Karpas-422 (cell line): ENCODE measurements around the gene CDC42EP4. TPM values are rescaled to one million over a fixed set of nuclear protein-coding genes. Genes with fewer than 3 reads are reported as not detected.
"Not testable (repeated sequence)": the region's sequence is repeated elsewhere in the genome, so short reads cannot be mapped to it uniquely, and the experiment has no call there.

Source experiments
- DNase-seq: peaks from one replicate; pipeline ENCODE4 v3.0.0-alpha.2; 2015
- H2AFZ ChIP-seq: fragments of 200-600 bp; sonication (generic); 2 replicates; pipeline ENCODE4 v1.6.1; 2014; ENCODE audit warnings: antibody characterized with exemption, low read length, mixed read lengths
- H3K27ac ChIP-seq: fragments of 200-600 bp; sonication (generic); 2 replicates; pipeline ENCODE4 v1.5.1; 2014; ENCODE audit warnings: mild to moderate bottlenecking, low read length, moderate library complexity
- H3K27me3 ChIP-seq: fragments of 200-600 bp; sonication (generic); 2 replicates; pipeline ENCODE4 v1.6.1; 2014; ENCODE audit warnings: low read length, mixed read lengths
- H3K36me3 ChIP-seq: fragments of 200-600 bp; sonication (generic); 2 replicates; pipeline ENCODE4 v1.6.1; 2014; ENCODE audit warnings: low read length, mixed read lengths; ENCODE audit not compliant: insufficient read depth
- H3K4me1 ChIP-seq: fragments of 200-600 bp; sonication (generic); 2 replicates; pipeline ENCODE4 v1.6.1; 2014; ENCODE audit warnings: mild to moderate bottlenecking, low read length, mixed read lengths
- H3K4me2 ChIP-seq: fragments of 200-600 bp; sonication (generic); 2 replicates; pipeline ENCODE4 v1.6.1; 2014; ENCODE audit warnings: low read length, low read depth, mild to moderate bottlenecking; ENCODE audit not compliant: poor library complexity, severe bottlenecking
- H3K4me3 ChIP-seq: fragments of 200-600 bp; sonication (generic); 2 replicates; pipeline ENCODE4 v1.5.1; 2014; ENCODE audit warnings: mild to moderate bottlenecking, antibody characterized with exemption, low read length, mixed read lengths
- H3K79me2 ChIP-seq: fragments of 200-600 bp; sonication (generic); 2 replicates; pipeline ENCODE4 v1.6.1; 2014; ENCODE audit warnings: mild to moderate bottlenecking, low read length, mixed read lengths
- H3K9ac ChIP-seq: fragments of 200-600 bp; sonication (generic); 2 replicates; pipeline ENCODE4 v1.6.0; 2014; ENCODE audit warnings: low read length
- H3K9me2 ChIP-seq: fragments of 200-600 bp; sonication (generic), shearing (Covaris generic); replicated peaks from 2 replicates; pipeline ENCODE4 v1.6.0; 2014; ENCODE audit warnings: mild to moderate bottlenecking, low read length, moderate library complexity; ENCODE audit not compliant: insufficient read depth
- H3K9me3 ChIP-seq: fragments of 300-700, 200-600 bp; sonication (generic); 2 replicates; pipeline ENCODE4 v1.6.1; 2014; ENCODE audit warnings: low read length, mixed read lengths
- H4K20me1 ChIP-seq: fragments of 200-600 bp; sonication (generic); 2 replicates; pipeline ENCODE4 v1.6.1; 2014; ENCODE audit warnings: mild to moderate bottlenecking, antibody characterized with exemption, low read length, low read depth; ENCODE audit not compliant: insufficient read depth
- total RNA-seq: library from RNA; depleted of rRNA; stranded (reverse); fragments of >200 nt; shearing (Covaris generic); gene quantifications from 2 replicates; pipeline ENCODE4 v1.2.3, GENCODE V29; 2014; ENCODE audit warnings: low replicate concordance

Gene CDC42EP4
- total RNA-seq, 1 experiment from 2014 or later = not detected

DNA sequence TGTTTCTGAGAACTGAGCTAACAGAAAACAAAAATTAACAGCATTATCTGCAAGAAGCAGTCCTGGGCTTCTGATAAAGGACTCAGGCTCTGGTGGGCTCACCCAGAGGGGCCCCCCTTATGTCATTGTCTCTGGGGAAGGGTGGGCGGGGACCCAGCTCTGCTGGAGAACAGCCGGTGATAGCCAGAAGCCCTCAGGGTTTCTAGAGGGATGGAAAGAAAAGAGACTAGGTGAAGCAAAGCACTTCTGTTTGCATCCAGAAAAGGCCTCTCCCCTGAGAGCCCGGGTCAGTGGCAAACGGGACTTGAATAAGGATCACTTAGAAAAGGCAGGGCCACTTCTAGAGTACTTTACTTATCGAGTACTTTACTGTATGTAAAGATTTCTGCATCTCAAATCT is 7.0 kb upstream of the CDC42EP4 start:
- Histone ChIP-seq H3K4me3 (no peak overlapping the region), H3K27me3 (no peaks in the 10 kb centered on the region; the same call in 1 of the 2 replicates), H3K36me3 (no peaks in the 10 kb centered on the region), H4K20me1 (no peaks in the 10 kb centered on the region), H3K9me3 (no peaks in the 10 kb centered on the region), H3K9me2 (no peaks in the 10 kb centered on the region), H3K4me1 (peaks cover 18% of the 10 kb centered on the region), H3K4me2 (no peak overlapping the region), H3K27ac (no peak overlapping the region), H2AFZ (no peak overlapping the region), H3K9ac (no peak overlapping the region), H3K79me2 (no peaks in the 10 kb centered on the region)
- no peak for DNase-seq

DNA sequence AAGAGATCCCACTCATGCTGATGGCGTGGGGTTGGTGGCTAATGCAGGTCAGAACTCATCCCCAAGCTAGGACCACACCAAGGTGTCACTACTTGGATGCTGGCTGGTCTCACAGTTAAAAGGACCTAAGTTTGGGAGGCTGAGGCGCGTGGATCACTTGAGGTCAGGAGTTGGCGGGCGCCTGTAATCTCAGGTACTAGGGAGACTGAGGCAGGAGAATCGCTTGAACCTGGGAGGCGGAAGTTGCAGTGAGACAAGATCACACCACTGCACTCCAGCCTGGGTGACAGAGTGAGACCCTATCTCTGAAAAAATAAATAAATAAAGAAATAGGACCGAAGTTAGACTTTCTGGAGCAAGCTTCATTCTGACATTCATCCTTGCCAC is 6.6 kb upstream of the CDC42EP4 start:
- Histone ChIP-seq H3K4me3 (no peak overlapping the region), H3K4me2 (no peak overlapping the region), H4K20me1 (no peaks in the 10 kb centered on the region), H3K36me3 (no peaks in the 10 kb centered on the region), H3K9me2 (no peaks in the 10 kb centered on the region), H2AFZ (no peak overlapping the region), H3K79me2 (no peaks in the 10 kb centered on the region), H3K9me3 (no peaks in the 10 kb centered on the region), H3K4me1 (peaks cover 18% of the 10 kb centered on the region), H3K9ac (no peak overlapping the region), H3K27me3 (no peaks in the 10 kb centered on the region; the same call in 1 of the 2 replicates), H3K27ac (no peak overlapping the region)
- no peak for DNase-seq

DNA sequence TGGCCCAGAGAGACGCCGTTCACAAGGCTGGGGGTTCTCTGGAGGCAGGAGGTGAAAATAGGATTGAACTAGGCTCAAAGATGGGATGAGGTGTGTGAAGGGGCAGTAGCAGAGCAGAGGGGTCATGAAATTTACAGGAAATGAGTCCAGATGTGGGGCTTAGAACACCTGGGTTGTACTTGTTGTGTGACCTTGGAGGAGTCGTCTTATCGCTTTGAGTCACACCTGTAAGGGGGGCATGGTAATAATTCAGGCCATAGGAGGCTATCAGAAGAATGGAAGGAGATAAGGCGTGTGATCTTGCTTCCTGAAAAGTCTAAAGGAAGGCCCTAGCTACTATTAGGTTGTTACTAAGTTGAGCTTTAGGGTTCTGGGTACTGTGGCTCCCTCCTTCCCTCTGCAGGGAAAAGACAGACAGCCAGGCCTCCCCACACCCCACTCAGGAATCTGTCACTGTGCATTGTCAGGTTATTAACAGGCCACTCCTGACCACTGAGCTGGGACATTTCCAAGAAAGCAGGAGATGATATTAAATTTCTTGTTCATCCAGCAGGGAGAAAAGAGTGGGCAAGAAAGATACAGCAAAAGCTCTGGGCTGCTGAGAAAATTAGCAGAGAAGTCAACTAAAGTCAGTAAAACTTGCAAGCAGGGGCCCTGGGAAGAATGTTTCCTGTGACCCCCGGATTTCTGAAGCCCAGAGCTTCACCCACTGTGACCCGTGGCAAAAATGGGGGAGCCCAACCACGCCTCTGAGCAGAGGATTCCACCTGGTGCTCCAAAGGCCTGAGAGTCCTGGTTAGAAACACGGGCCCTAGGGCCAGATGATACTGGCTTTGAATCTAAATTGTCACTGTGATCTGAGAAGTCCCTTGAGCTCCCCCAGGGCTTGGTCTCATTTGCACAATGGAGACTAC is 6.0 kb upstream of the CDC42EP4 start:
- DNase-seq = no peak
- no peak overlapping the region for H3K9ac ChIP-seq
- H2AFZ ChIP-seq = no peak overlapping the region
- no peaks in the 10 kb centered on the region; the same call in 1 of the 2 replicates for H3K27me3 ChIP-seq
- no peaks in the 10 kb centered on the region for H3K36me3 ChIP-seq
- H3K27ac ChIP-seq = no peak overlapping the region
- no peaks in the 10 kb centered on the region for H3K79me2 ChIP-seq
- H3K9me3 ChIP-seq = no peaks in the 10 kb centered on the region
- no peaks in the 10 kb centered on the region for H4K20me1 ChIP-seq
- H3K4me3 ChIP-seq = no peak overlapping the region; the same call in 1 of the 2 replicates
- peaks cover 18% of the 10 kb centered on the region for H3K4me1 ChIP-seq
- H3K4me2 ChIP-seq = peak overlapping the region; percentile 47
- H3K9me2 ChIP-seq = no peaks in the 10 kb centered on the region

DNA sequence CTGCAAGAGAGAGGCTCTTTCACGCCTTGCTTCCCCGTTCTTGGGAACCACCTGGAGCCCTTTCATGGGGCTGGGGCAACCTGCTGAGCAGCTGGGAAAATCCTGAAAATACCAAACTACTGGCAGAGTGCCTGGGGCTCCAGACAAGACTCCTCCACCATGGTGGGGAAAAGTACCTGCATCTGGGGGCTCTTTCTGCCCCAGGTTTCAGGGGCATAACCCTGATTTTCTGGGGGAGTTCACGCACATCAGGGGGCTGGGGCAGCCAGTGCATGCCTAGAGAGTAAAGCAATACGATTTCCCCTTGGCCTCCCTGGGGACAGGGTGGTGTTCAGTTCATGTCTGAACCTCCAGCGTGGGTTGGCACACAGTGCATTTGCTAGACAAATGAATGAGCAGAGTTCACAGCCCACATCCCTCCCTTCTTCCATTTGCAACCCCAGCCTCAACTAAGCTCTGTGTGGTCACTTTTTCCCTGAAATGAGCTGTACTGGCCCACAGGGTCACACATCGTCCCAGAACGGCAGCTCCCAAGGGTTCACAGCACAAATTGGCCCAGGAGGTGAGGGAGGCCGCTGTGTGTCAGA is 5.2 kb upstream of the CDC42EP4 start:
- peak; percentile 78 for DNase-seq
- no peak overlapping the region for H3K9ac ChIP-seq
- no peaks in the 10 kb centered on the region; the same call in 1 of the 2 replicates for H3K27me3 ChIP-seq
- peak overlapping the region; percentile 47 for H3K4me2 ChIP-seq
- H3K9me3 ChIP-seq = no peaks in the 10 kb centered on the region
- no peak overlapping the region; the same call in 1 of the 2 replicates for H3K4me3 ChIP-seq
- H3K36me3 ChIP-seq = no peaks in the 10 kb centered on the region
- H4K20me1 ChIP-seq = no peaks in the 10 kb centered on the region
- no peak overlapping the region for H2AFZ ChIP-seq
- no peaks in the 10 kb centered on the region for H3K79me2 ChIP-seq
- peaks cover 18% of the 10 kb centered on the region for H3K4me1 ChIP-seq
- H3K27ac ChIP-seq = no peak overlapping the region
- H3K9me2 ChIP-seq = no peaks in the 10 kb centered on the region

DNA sequence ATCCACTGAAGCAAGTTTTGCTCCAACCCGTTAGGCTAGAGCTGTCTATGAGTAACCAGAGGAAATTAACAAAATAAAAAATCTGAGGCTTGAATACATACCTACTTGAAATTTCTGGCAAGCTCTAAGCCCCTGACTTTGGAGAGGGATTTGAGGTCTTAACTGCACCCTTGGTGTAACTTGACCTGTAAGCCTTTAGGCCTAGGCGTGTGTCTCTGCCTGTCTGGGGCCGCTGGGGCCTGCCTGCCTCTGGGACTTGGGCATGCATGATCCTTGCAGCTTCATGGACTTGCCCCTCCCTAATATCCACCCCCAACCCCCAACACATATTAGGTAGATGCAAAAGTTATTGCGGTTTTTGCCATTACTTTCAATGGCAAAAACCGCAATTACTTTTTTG is 3.7 kb upstream of the CDC42EP4 start:
- Histone ChIP-seq H3K79me2 (no peaks in the 10 kb centered on the region), H3K9me2 (no peaks in the 10 kb centered on the region), H3K9ac (no peak overlapping the region), H3K9me3 (no peaks in the 10 kb centered on the region), H3K4me2 (no peak overlapping the region), H3K4me3 (no peak overlapping the region), H2AFZ (no peak overlapping the region), H4K20me1 (no peaks in the 10 kb centered on the region), H3K27me3 (no peaks in the 10 kb centered on the region; the same call in 1 of the 2 replicates), H3K4me1 (peaks cover 18% of the 10 kb centered on the region), H3K27ac (no peak overlapping the region), H3K36me3 (no peaks in the 10 kb centered on the region)
- DNase-seq = no peak

DNA sequence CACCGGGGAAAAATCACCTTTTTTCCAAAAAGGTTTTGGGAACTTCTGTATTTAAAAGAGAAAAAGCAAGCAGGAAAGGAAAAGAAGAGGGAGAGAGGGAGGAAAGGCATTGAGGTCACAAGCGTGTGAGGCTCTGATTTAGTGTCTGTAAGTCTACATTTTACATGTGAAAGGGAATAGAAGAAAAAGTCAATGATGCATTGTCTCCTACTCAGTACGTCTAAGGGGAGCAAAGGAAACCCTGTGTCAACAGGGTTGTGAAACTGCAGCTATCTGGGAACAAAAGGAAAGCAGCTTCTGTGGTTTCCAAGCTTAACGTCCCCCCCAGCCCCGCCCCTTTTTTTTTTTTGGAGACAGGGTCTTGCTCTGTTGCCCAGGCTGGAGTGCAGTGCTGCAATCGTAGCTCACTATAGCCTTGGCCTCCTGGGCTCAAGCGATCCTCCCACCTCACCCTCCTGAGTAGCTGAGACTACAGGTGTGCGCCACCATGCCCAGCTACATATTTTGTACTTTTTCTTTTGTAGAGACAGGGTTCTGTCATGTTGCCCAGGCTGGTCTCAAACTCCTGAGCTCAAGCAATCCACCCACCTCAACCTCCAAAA is 1.8 kb upstream of the CDC42EP4 start:
- H3K4me3 ChIP-seq = no peak overlapping the region
- H4K20me1 ChIP-seq = no peaks in the 10 kb centered on the region
- no peak overlapping the region for H3K27ac ChIP-seq
- H3K9ac ChIP-seq = no peak overlapping the region
- H3K36me3 ChIP-seq = no peaks in the 10 kb centered on the region
- no peak for DNase-seq
- no peaks in the 10 kb centered on the region for H3K9me3 ChIP-seq
- no peaks in the 10 kb centered on the region for H3K79me2 ChIP-seq
- no peak overlapping the region for H2AFZ ChIP-seq
- no peak overlapping the region for H3K4me2 ChIP-seq
- no peaks in the 10 kb centered on the region for H3K9me2 ChIP-seq
- H3K27me3 ChIP-seq = no peaks in the 10 kb centered on the region; the same call in 1 of the 2 replicates
- peaks cover 18% of the 10 kb centered on the region for H3K4me1 ChIP-seq

DNA sequence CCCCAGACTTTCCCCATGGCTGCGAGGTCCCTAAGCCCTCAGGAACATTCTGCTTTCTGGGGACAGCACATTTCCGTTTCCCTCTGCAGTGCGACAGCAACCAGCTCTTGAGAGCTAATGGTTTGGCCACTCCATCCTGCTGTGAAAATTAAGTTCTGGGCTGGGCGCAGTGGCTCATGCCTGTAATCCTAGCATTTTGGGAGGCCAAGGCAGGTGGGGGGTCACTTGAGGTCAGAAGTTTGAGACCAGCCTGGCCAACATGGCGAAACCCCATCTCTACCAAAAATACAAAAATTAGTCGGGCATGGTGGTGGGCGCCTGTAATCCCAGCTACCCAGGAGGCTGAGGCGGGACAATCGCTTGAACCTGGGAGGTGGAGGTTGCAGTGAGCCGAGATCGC is 1.1 kb upstream of the CDC42EP4 start:
- H3K4me3 ChIP-seq, H3K9ac ChIP-seq: not testable (repeated sequence)

DNA sequence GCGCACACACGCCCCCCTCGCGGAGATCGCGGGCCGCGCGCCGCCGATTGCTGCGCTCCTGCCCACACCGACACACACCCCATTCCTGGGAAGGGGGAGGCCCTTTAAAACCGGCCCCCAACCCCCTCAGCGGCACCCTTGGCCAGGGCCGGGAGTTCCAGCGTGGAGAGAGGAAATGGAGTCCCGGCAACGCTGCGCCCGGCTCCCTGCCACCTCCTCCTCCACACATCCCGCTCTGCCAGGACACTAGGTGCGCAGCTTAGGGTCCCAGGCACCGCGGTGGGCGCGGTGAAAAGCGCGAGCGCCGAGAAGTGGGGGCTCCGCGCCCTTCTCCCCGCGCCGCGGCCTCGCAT is 397 bp downstream of the CDC42EP4 start:
- no peak overlapping the region for H3K4me3 ChIP-seq
- no peak overlapping the region for H3K9ac ChIP-seq
- H4K20me1 ChIP-seq = no peaks in the 10 kb centered on the region
- DNase-seq = no peak
- no peaks in the 10 kb centered on the region for H3K27me3 ChIP-seq
- no peaks in the 10 kb centered on the region for H3K9me2 ChIP-seq
- no peaks in the 10 kb centered on the region for H3K9me3 ChIP-seq
- no peaks in the 10 kb centered on the region for H3K79me2 ChIP-seq
- H3K27ac ChIP-seq = no peak overlapping the region
- no peaks in the 10 kb centered on the region for H3K4me1 ChIP-seq
- H3K4me2 ChIP-seq = no peak overlapping the region
- no peak overlapping the region for H2AFZ ChIP-seq
- no peaks in the 10 kb centered on the region for H3K36me3 ChIP-seq

More for the DNA sequence above, 1.1 kb upstream of the CDC42EP4 start:
- not testable (repeated sequence) for H3K36me3 ChIP-seq, DNase-seq, H3K27ac ChIP-seq, H2AFZ ChIP-seq, H3K79me2 ChIP-seq, H3K4me2 ChIP-seq, H3K9me2 ChIP-seq, H4K20me1 ChIP-seq, H3K27me3 ChIP-seq, H3K9me3 ChIP-seq
- peaks cover 14% of the 10 kb centered on the region for H3K4me1 ChIP-seq
